ENCODE measurements around the gene REST. TPM values are rescaled to one million over a fixed set of nuclear protein-coding genes. Genes with fewer than 3 reads are reported as not detected.

Gene REST
- polyA plus RNA-seq, 1 of the 3 experiments (the other 2 are of a cell fraction), result 6.0 TPM

DNA sequence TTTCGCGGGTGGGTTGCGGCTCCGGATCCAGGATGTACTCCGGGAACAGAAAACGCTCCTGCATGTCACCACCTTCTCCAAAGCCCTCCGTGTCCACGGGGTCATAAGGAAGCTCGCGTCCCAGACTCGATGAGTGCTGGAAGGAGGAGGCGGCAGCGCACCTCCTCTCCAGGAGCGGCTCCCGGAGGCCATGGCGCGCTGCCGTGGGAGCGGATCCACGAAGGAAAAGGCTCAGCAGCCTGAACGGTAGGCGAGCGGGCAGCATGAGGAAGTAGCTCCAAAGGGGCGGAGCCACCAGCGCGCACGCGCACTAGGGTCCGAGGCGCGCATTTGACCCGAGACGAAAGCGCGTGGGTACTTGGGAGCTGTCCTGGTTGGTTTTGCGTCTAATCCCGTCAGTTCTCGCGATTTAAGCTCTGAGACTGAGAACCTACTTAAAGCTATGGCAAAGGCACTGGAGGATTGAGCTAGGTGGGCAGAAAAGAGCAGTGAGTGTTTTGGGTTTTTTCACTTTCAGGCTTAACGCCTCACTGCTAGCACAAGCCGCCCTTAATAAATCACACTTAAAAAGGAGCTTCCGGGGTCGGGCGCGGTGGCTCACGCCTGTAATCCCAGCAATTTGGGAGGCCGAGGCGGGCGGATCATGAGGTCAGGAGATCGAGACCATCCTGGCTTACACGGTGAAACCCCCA lies 69.8 kb downstream of the REST start, which contains the start of gene NOA1 (continued):
- no peak for TF ChIP-seq CTCF (IDR thresholded peaks at IDR 0.05)
- TF ChIP-seq USF2 (IDR thresholded peaks at IDR 0.05; ENCODE audit: borderline replicate concordance, low read depth, low read length), result no peak
- TF ChIP-seq FOXM1 (IDR thresholded peaks at IDR 0.05; ENCODE audit: low read depth), result no peak
- TF ChIP-seq TAF1 (IDR thresholded peaks at IDR 0.05; ENCODE audit: borderline replicate concordance, low read depth, low read length), result peak; percentile 73
- no peak for TF ChIP-seq TCF12 (IDR thresholded peaks at IDR 0.05)
- TF ChIP-seq RFX5 (IDR thresholded peaks at IDR 0.05; ENCODE audit: low read length), result no peak
- TF ChIP-seq NFIC (IDR thresholded peaks at IDR 0.05; ENCODE audit: borderline replicate concordance), result no peak
- TF ChIP-seq ELF1 (IDR thresholded peaks at IDR 0.05), result peak; percentile 84
- no peak for TF ChIP-seq EP300 (IDR thresholded peaks at IDR 0.05; ENCODE audit: borderline replicate concordance in 1 of 2, low read depth in 1 of 2, low read length in 1 of 2)
- TF ChIP-seq GATA2 (CRISPR knock-in tag; IDR thresholded peaks at IDR 0.05), result no peak
- TF ChIP-seq MEF2A (IDR thresholded peaks at IDR 0.05; ENCODE audit: borderline replicate concordance, low read depth), result no peak

DNA sequence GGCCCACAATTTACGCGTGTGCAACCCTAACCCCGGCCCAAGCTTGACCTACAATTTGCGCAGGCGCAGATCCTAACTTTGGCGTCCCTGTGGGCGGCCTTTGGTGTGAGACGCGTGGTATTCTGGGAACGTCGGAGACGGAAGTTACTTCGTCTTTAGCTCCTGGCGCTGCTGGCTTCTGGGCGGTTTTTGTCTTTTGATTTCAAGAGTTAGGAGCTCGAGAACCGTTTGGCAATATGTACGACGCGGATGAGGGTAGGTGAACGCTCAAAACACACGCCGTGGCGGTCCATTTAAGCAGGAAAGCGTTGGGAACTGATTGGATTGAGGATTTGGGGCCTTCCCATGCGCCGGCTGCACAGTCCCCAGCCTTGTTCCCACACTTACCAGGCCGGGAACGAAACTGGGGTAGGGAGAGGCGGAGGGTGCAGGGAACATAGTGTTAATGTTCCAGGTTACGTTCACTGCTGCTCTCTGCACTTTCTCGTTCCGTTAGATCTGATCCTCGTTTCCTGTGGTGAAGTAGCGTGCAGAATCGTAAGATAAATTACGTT lies 71.1 kb downstream of the REST start, which contains the start of gene POLR2B:
Gene POLR2B (plus strand): TSS at position 147 of the 554 bp plus-strand sequence. CDS start 90 bp downstream, at position 237.
- Histone ChIP-seq H3F3A (replicated peaks; ENCODE audit: insufficient read depth) (peaks cover 19% of the 10 kb centered on the region), H3K4me2 (peak within 1 kb of the TSS; percentile 92), H3K4me1 (ENCODE audit: control insufficient read depth in 1 of 2, insufficient read depth in 2 of 2, low read depth in 1 of 2, low read length in 1 of 2) (peaks cover 9 to 10% of the 10 kb centered on the region in 2 experiments), H3K9me2 (no peaks in the 10 kb centered on the region), H3K9ac (peak within 1 kb of the TSS; percentile 90), H3K36me3 (replicated peaks in 1 of 2; ENCODE audit: control insufficient read depth in 1 of 2, insufficient read depth in 2 of 2, low read length in 1 of 2) (peaks cover 5 to 26% of the 10 kb centered on the region in 2 experiments), H3K4me3 (ENCODE audit: low read depth in 2 of 2, low read length in 1 of 2) (peak within 1 kb of the TSS; percentile 78 to 99), H3K27me3 (ENCODE audit: insufficient read depth) (no peaks in the 10 kb centered on the region), H3K27ac (ENCODE audit: low read depth in 2 of 2, low read length in 1 of 2) (peak within 1 kb of the TSS; percentile 86 to 94), H3K9me3 (no peaks in the 10 kb centered on the region), H4K20me1 (ENCODE audit: insufficient read depth) (peaks cover 52% of the 10 kb centered on the region), H2AFZ (ENCODE audit: low read depth) (peak within 1 kb of the TSS; percentile 97), H3K79me2 (ENCODE audit: insufficient read depth) (peaks cover 90% of the 10 kb centered on the region)
- ChIA-PET POLR2A (interaction anchor here (0.9 to 1.7 kb wide), 2 partner anchors 70 to 71 kb away, joined by 3 to 5 read pairs; partner anchors contain the start of gene REST), CTCF (interaction anchor here (0.7 to 1.9 kb wide), 5 partner anchors 17 to 179 kb away, joined by 3 to 5 read pairs (median 3); no protein-coding TSS in a partner anchor)
- peak; percentile 90 for DNase-seq
- WGBS (ENCODE audit: low lambda C conversion rate), result 2% methylated on average over 29 of the region's 37 CpGs
- TF ChIP-seq NFIC (IDR thresholded peaks at IDR 0.05; ENCODE audit: borderline replicate concordance), result no peak
- TF ChIP-seq RXRA (IDR thresholded peaks at IDR 0.05; ENCODE audit: borderline replicate concordance, low read depth), result no peak
- peak; percentile 59; the same call in 1 of the 2 replicates for TF ChIP-seq NRF1 (IDR thresholded peaks at IDR 0.05; ENCODE audit: low read depth, low read length)
- no peak for TF ChIP-seq SMC3 (IDR thresholded peaks at IDR 0.05; ENCODE audit: low read depth, low read length)
- TF ChIP-seq MXI1 (IDR thresholded peaks at IDR 0.05; ENCODE audit: low read depth, low read length), result peak; percentile 88; the same call in 1 of the 2 replicates
- TF ChIP-seq, protein P1, sequence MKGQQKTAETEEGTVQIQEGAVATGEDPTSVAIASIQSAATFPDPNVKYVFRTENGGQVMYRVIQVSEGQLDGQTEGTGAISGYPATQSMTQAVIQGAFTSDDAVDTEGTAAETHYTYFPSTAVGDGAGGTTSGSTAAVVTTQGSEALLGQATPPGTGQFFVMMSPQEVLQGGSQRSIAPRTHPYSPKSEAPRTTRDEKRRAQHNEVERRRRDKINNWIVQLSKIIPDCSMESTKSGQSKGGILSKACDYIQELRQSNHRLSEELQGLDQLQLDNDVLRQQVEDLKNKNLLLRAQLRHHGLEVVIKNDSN (IDR thresholded peaks at IDR 0.05; ENCODE audit: borderline replicate concordance, low read depth), result no peak
- no peak for TF ChIP-seq EZH2phosphoT487 (IDR thresholded peaks at IDR 0.05; ENCODE audit: borderline replicate concordance, low read depth)
- TF ChIP-seq TAF1 (IDR thresholded peaks at IDR 0.05; ENCODE audit: borderline replicate concordance, low read depth, low read length), result peak; percentile 73; the same call in 1 of the 2 replicates
- peak; percentile 94 for TF ChIP-seq POLR2AphosphoS5 (IDR thresholded peaks at IDR 0.05; ENCODE audit: low read depth, low read length)
- TF ChIP-seq RFX5 (IDR thresholded peaks at IDR 0.05; ENCODE audit: low read length), result no peak
- TF ChIP-seq CHD2 (IDR thresholded peaks at IDR 0.05; ENCODE audit: low read length, partially characterized antibody), result peak; percentile 68
- no peak for TF ChIP-seq FOXM1 (IDR thresholded peaks at IDR 0.05; ENCODE audit: low read depth)
- TF ChIP-seq ELF1 (IDR thresholded peaks at IDR 0.05), result peak; percentile 87
- TF ChIP-seq, protein P2, sequence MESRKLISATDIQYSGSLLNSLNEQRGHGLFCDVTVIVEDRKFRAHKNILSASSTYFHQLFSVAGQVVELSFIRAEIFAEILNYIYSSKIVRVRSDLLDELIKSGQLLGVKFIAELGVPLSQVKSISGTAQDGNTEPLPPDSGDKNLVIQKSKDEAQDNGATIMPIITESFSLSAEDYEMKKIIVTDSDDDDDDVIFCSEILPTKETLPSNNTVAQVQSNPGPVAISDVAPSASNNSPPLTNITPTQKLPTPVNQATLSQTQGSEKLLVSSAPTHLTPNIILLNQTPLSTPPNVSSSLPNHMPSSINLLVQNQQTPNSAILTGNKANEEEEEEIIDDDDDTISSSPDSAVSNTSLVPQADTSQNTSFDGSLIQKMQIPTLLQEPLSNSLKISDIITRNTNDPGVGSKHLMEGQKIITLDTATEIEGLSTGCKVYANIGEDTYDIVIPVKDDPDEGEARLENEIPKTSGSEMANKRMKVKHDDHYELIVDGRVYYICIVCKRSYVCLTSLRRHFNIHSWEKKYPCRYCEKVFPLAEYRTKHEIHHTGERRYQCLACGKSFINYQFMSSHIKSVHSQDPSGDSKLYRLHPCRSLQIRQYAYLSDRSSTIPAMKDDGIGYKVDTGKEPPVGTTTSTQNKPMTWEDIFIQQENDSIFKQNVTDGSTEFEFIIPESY (IDR thresholded peaks at IDR 0.05; ENCODE audit: borderline replicate concordance, low read depth), result peak; percentile 76; the same call in 1 of the 2 replicates
- TF ChIP-seq TCF12 (IDR thresholded peaks at IDR 0.05), result no peak
- no peak for TF ChIP-seq GATA2 (CRISPR knock-in tag; IDR thresholded peaks at IDR 0.05)
- no peak for TF ChIP-seq TEAD4 (IDR thresholded peaks at IDR 0.05; ENCODE audit: borderline replicate concordance, insufficient read depth)
